Lung (tissue), 12 donors: ENCODE results near the gene ELAVL4. TPM values are rescaled to one million over a fixed set of nuclear protein-coding genes. Genes with fewer than 3 reads are reported as not detected.

Experiments
- ATAC-seq: fragments of 200-7000 bp; cut with Tn5 transposase; one replicate; pipeline ENCODE4 v1.9.1; 2020; ENCODE audit warnings: moderate number of reproducible peaks; ENCODE audit not compliant: insufficient read depth, low FRiP score
- DNase-seq, 3 donors: peaks; one replicate each; pipeline ENCODE4 v3.0.0-alpha.2; 2013 to 2017
- H3K27ac ChIP-seq, 2 donors: one replicate each; pipeline ENCODE4 v1.5.1; 2013; ENCODE audit warnings: mild to moderate bottlenecking in 2 of 2, moderate library complexity in 2 of 2, control low read depth in 1 of 2, inconsistent platforms in 1 of 2, low read depth in 1 of 2, low read length in 1 of 2
- H3K27me3 ChIP-seq, 3 donors: one replicate each; pipeline ENCODE4 v1.5.1; 2013; ENCODE audit warnings: low read length in 2 of 3; ENCODE audit not compliant: control insufficient read depth in 3 of 3, insufficient read depth in 3 of 3
- H3K36me3 ChIP-seq, 4 donors: one replicate each; pipeline ENCODE4 v1.5.1; 2013; ENCODE audit warnings: low read length in 4 of 4, mild to moderate bottlenecking in 1 of 4, moderate library complexity in 1 of 4; ENCODE audit not compliant: control insufficient read depth in 4 of 4, insufficient read depth in 4 of 4
- H3K4me1 ChIP-seq, 5 donors: one replicate each; pipeline ENCODE4 v1.5.1; 2013; ENCODE audit warnings: low read length in 5 of 5, mild to moderate bottlenecking in 2 of 5, moderate library complexity in 1 of 5; ENCODE audit not compliant: control insufficient read depth in 5 of 5, insufficient read depth in 5 of 5
- H3K4me3 ChIP-seq: one replicate; pipeline ENCODE4 v1.5.1; 2013; ENCODE audit warnings: mild to moderate bottlenecking, control low read depth, moderate library complexity
- H3K9ac ChIP-seq, 2 donors: one replicate each; pipeline ENCODE4 v1.5.1; 2013; ENCODE audit warnings: low read length in 2 of 2, control low read depth in 1 of 2; ENCODE audit not compliant: insufficient read depth in 1 of 2
- H3K9me3 ChIP-seq, 4 donors: one replicate each; pipeline ENCODE4 v1.5.1; 2013; ENCODE audit warnings: low read length in 3 of 4, mild to moderate bottlenecking in 1 of 4, moderate library complexity in 1 of 4; ENCODE audit not compliant: control insufficient read depth in 4 of 4, insufficient read depth in 3 of 4
- CTCF ChIP-seq: IDR thresholded peaks from 2 replicates; pipeline ENCODE4 v1.5.1; 2012; ENCODE audit warnings: mild to moderate bottlenecking; ENCODE audit errors: control extremely low read depth, extremely low read depth
- WGBS, 2 donors: extraction: QIAGEN DNeasy Blood & Tissue Kit; methylation state at CpG; one replicate each; pipeline ENCODE4 v1.1.7; 2013; 5-methylcytosine and 5-hydroxymethylcytosine counted together
- polyA plus RNA-seq, 2 donors: library from polyadenylated mRNA; stranded (reverse); fragments of 200-250 nt; gene quantifications; one replicate each; pipeline ENCODE4 v1.2.1, GENCODE V29; 2013
- total RNA-seq, 2 donors: library from RNA; depleted of rRNA in 1 of 2; stranded (reverse); fragments of >200 nt in 1 of 2; gene quantifications; one replicate each; pipeline ENCODE4 v1.2.1, GENCODE V29; 2014 to 2021
- donor health status: control.
- donor health status: control.
- donor health status: Bipolar disorder and iron deficiency.
- donor health status: healthy.
- donor health status: DM: yes; HTN: yes; CAD: no.

The ELAVL4 gene
- total and polyA plus RNA-seq, 4 donors = 0.03 to 0.74 (median 0.30) TPM

GRCh38 chr1:50091068-50091467 lies 17.7 kb upstream of the ELAVL4 start:
- Histone ChIP-seq H3K27me3 (no peaks in the 10 kb centered on the region), H3K36me3 (no peaks in the 10 kb centered on the region), H3K4me1 (no peaks in the 10 kb centered on the region), H3K27ac (no peak overlapping the region), H3K4me3 (no peak overlapping the region), H3K9me3 (peaks cover 0 to 5% (median 0%) of the 10 kb centered on the region in 4 donors), H3K9ac (no peak overlapping the region)
- no peak for ATAC-seq
- DNase-seq = no peak
- no peak for TF ChIP-seq CTCF
- 90 to 93% methylated on average over 9 of the region's 9 CpGs for WGBS, 2 donors

GRCh38 chr1:50095716-50096115 lies 13.0 kb upstream of the ELAVL4 start:
- no peaks in the 10 kb centered on the region for H3K27me3 ChIP-seq
- H3K4me1 ChIP-seq = no peaks in the 10 kb centered on the region
- H3K9ac ChIP-seq = no peak overlapping the region
- WGBS, 2 donors = 83% methylated on average over 3 of the region's 3 CpGs
- peaks cover 0 to 3% (median 0%) of the 10 kb centered on the region in 4 donors for H3K9me3 ChIP-seq
- ATAC-seq (no peak), DNase-seq (no peak)
- no peak overlapping the region for H3K4me3 ChIP-seq
- no peaks in the 10 kb centered on the region for H3K36me3 ChIP-seq
- H3K27ac ChIP-seq = no peak overlapping the region
- TF ChIP-seq CTCF = no peak

- DNase-seq (no peak), ATAC-seq (no peak)
- WGBS, 2 donors = 75 to 82% methylated on average over 2 of the region's 2 CpGs
- no peaks in the 10 kb centered on the region for H3K27me3 ChIP-seq
- H3K9me3 ChIP-seq = peaks cover 0 to under 1% (median 0%) of the 10 kb centered on the region in 4 donors
- no peak for TF ChIP-seq CTCF
- no peak overlapping the region for H3K9ac ChIP-seq
- no peaks in the 10 kb centered on the region for H3K4me1 ChIP-seq
- no peak overlapping the region for H3K4me3 ChIP-seq
- H3K36me3 ChIP-seq = no peaks in the 10 kb centered on the region
- no peak overlapping the region for H3K27ac ChIP-seq
Measured at GRCh38 chr1:50097021-50097679, 11.6 kb upstream of the ELAVL4 start.

- H3K9me3 ChIP-seq = no peaks in the 10 kb centered on the region
- H3K9ac ChIP-seq = no peak overlapping the region
- H3K36me3 ChIP-seq = no peaks in the 10 kb centered on the region
- H3K27ac ChIP-seq = no peak overlapping the region
- no peaks in the 10 kb centered on the region for H3K27me3 ChIP-seq
- DNase-seq (no peak), ATAC-seq (no peak)
- no peak for TF ChIP-seq CTCF
- H3K4me3 ChIP-seq = no peak overlapping the region
- H3K4me1 ChIP-seq = no peaks in the 10 kb centered on the region
Measured at GRCh38 chr1:50097791-50098190, 10.9 kb upstream of the ELAVL4 start.
